Endothelial cell of umbilical vein (primary cell): Measurements from ENCODE around the gene RBMS1. TPM values are rescaled to one million over a fixed set of nuclear protein-coding genes. Genes with fewer than 3 reads are reported as not detected.
A peak's percentile ranks its signal among the peaks of the same experiment; 100 is the strongest.

Experiments
- BruUV-seq: library from RNA; stranded (reverse); fragments of 400-500 nt; replicated peaks from 2 replicates; lab custom pipeline; 2021; lab: Mats Ljungman, UMichigan
- CTCF ChIA-PET: fragments of 300-600, 350-600 bp; sonication (Branson Sonifier 250); formaldehyde crosslinking; loops from one replicate; lab custom pipeline; 2021; ENCODE audit warnings: antibody characterized with exemption, inconsistent platforms; lab: Charles Lee
- POLR2A ChIA-PET: fragments of 300-600, 350-600 bp; sonication (Branson Sonifier 250); formaldehyde crosslinking; loops from one replicate; lab custom pipeline; 2021; ENCODE audit warnings: antibody characterized with exemption, inconsistent platforms; lab: Charles Lee
- DNase-seq: peaks from one replicate; pipeline ENCODE4 v3.0.0-alpha.2; 2011; ENCODE audit warnings: low read depth, low spot score
- FAIRE-seq: peaks from 2 replicates; lab custom pipeline; 2011; peaks lifted over from hg19 to GRCh38; lab: Jason Lieb, UNC
- H2AFZ ChIP-seq: 2 replicates; pipeline ENCODE4 v1.6.0; 2012; ENCODE audit warnings: low read depth, low read length, control low read depth, inconsistent platforms
- H3K27ac ChIP-seq: 2 replicates; pipeline ENCODE4 v1.5.1; 2011; ENCODE audit warnings: low read depth, mild to moderate bottlenecking, control low read depth, low read length, moderate library complexity; ENCODE audit not compliant: insufficient read depth
- H3K27me3 ChIP-seq, 2 experiments: 2 replicates each; pipeline versions ENCODE4 v1.6.0 to v1.6.1; 2011; ENCODE audit warnings: low read length in 2 of 2, mixed read lengths in 1 of 2; ENCODE audit not compliant: control insufficient read depth in 2 of 2, insufficient read depth in 2 of 2
- H3K36me3 ChIP-seq, 2 experiments: 2 replicates in 1 of 2; 3 replicates in 1 of 2; pipeline ENCODE4 v1.5.1; 2011; ENCODE audit warnings: low read length in 2 of 2, mild to moderate bottlenecking in 1 of 2, moderate library complexity in 1 of 2; ENCODE audit not compliant: control insufficient read depth in 2 of 2, insufficient read depth in 2 of 2; ENCODE audit errors: extremely low read depth in 1 of 2
- H3K4me1 ChIP-seq: 3 replicates; pipeline ENCODE4 v1.5.1; 2011; ENCODE audit warnings: mild to moderate bottlenecking, low read length; ENCODE audit not compliant: control insufficient read depth, insufficient read depth; ENCODE audit errors: extremely low read depth
- H3K4me2 ChIP-seq: 2 replicates; pipeline ENCODE4 v1.6.1; 2011; ENCODE audit warnings: low read length, control low read depth, mixed read lengths; ENCODE audit not compliant: insufficient read depth
- H3K4me3 ChIP-seq, 3 experiments: fragments of 200-600 bp in 1 of 3; sonication (generic), shearing (Covaris generic) in 1 of 3; replicated peaks in 1 of 3; 2 replicates each; pipeline ENCODE4 v1.5.1; 2011 to 2016; ENCODE audit warnings: control low read depth in 3 of 3, low read length in 3 of 3, mild to moderate bottlenecking in 2 of 3, inconsistent platforms in 1 of 3, low read depth in 1 of 3, moderate library complexity in 1 of 3; ENCODE audit not compliant: insufficient read depth in 1 of 3
- H3K79me2 ChIP-seq: 2 replicates; pipeline ENCODE4 v1.6.0; 2012; ENCODE audit warnings: low read length, inconsistent platforms; ENCODE audit not compliant: control insufficient read depth, insufficient read depth
- H3K9ac ChIP-seq: replicated peaks from 2 replicates; pipeline ENCODE3; 2011; ENCODE audit warnings: low read length, control low read depth; ENCODE audit not compliant: insufficient read depth; ENCODE audit errors: extremely low read depth
- H3K9me1 ChIP-seq: replicated peaks from 3 replicates; pipeline ENCODE4 v1.6.0; 2011; ENCODE audit warnings: mild to moderate bottlenecking, low read length; ENCODE audit not compliant: control insufficient read depth, insufficient read depth; ENCODE audit errors: extremely low read depth
- H3K9me3 ChIP-seq: replicated peaks from 2 replicates; pipeline ENCODE4 v1.5.1; 2012; ENCODE audit warnings: low read length, inconsistent platforms; ENCODE audit not compliant: control insufficient read depth, insufficient read depth
- H4K20me1 ChIP-seq: replicated peaks from 2 replicates; pipeline ENCODE3; 2011; ENCODE audit warnings: mild to moderate bottlenecking, low read length; ENCODE audit not compliant: control insufficient read depth, insufficient read depth; ENCODE audit errors: extremely low read depth
- CTCF ChIP-seq, 2 donors: IDR thresholded peaks; 1 replicate in 1 of 2; 2 replicates in 1 of 2; pipeline ENCODE4 v1.5.1; 2011; ENCODE audit warnings: low read length in 2 of 2, mild to moderate bottlenecking in 2 of 2, moderate library complexity in 2 of 2, control low read depth in 1 of 2, inconsistent platforms in 1 of 2, low read depth in 1 of 2; ENCODE audit not compliant: insufficient read depth in 1 of 2; ENCODE audit errors: extremely low read depth in 1 of 2
- EZH2 ChIP-seq: IDR thresholded peaks from 2 replicates; pipeline ENCODE4 v1.6.1; 2012; ENCODE audit warnings: borderline replicate concordance, low read depth, mild to moderate bottlenecking, moderate library complexity, low read length, inconsistent platforms; ENCODE audit not compliant: severe bottlenecking
- FOS ChIP-seq: IDR thresholded peaks from 2 replicates; pipeline ENCODE4 v1.6.1; 2011; ENCODE audit warnings: mild to moderate bottlenecking, low read length, moderate library complexity, borderline replicate concordance; ENCODE audit not compliant: insufficient read depth
- GATA2 ChIP-seq: IDR thresholded peaks from 2 replicates; pipeline ENCODE4 v1.7.0; 2011; ENCODE audit warnings: low read depth, mild to moderate bottlenecking, moderate library complexity, mixed read lengths, low read length; ENCODE audit not compliant: insufficient read length, insufficient read depth
- JUN ChIP-seq: IDR thresholded peaks from 2 replicates; pipeline ENCODE4 v1.6.1; 2011; ENCODE audit warnings: borderline replicate concordance, low read depth; ENCODE audit not compliant: insufficient read length, insufficient read depth
- MAX ChIP-seq: IDR thresholded peaks from 2 replicates; pipeline ENCODE4 v1.6.1; 2011; ENCODE audit not compliant: insufficient read depth, insufficient read length
- MYC ChIP-seq: IDR thresholded peaks from one replicate; pipeline ENCODE4 v1.6.1; 2011; ENCODE audit warnings: mild to moderate bottlenecking, low read depth, low read length
- POLR2A ChIP-seq: IDR thresholded peaks from 2 replicates; pipeline ENCODE4 v1.6.1; 2012; ENCODE audit warnings: low read depth, mild to moderate bottlenecking, control low read depth, low read length
- POLR2AphosphoS5 ChIP-seq: IDR thresholded peaks from 2 replicates; pipeline ENCODE4 v1.6.1; 2012; ENCODE audit warnings: low read depth, mild to moderate bottlenecking, control low read depth, low read length, moderate library complexity; ENCODE audit not compliant: insufficient read depth
- dilution Hi-C: fragments of 300-500 bp; cut with MboI; formaldehyde crosslinking; loops from one replicate; pipeline ENCODE4 v1.15.0; 2019; ENCODE audit warnings: low sequenced_read_pairs; ENCODE audit not compliant: extremely low pct_ligation_motif_present
- intact Hi-C: fragments of 100-400 bp; cut with micrococcal nuclease; formaldehyde crosslinking; loops from one replicate; pipeline ENCODE4 v1.10.0; 2022
- polyA plus RNA-seq, 4 experiments: library from polyadenylated mRNA; depleted of rRNA in 3 of 4; stranded (reverse) in 3 of 4; unstranded in 1 of 4; fragments of >200 nt; gene quantifications; 2 replicates each; pipeline versions ENCODE4 v1.2.1 to v1.2.3, GENCODE V29; 2011 to 2012; ENCODE audit warnings: missing spikeins in 1 of 4
- total RNA-seq: library from RNA; stranded (reverse); gene quantifications from 2 replicates; pipeline ENCODE4 v1.2.3, GENCODE V29; 2021

RBMS1 gene
- total and polyA plus RNA-seq, 2 donors (not counting 3 experiments of a cell fraction or from before 2014, with no cell fraction given), result 60.0 to 93.3 TPM

GRCh38 chr2:160334028-160334741 is 159.4 kb downstream of the RBMS1 start:
- CTCF ChIA-PET, result interaction anchor here (0.8 to 4.7 kb wide), 17 partner anchors 9 to 730 kb away, joined by 3 to 37 read pairs (median 3); no protein-coding TSS in a partner anchor
- dilution Hi-C loops, result no loop called here
- no peaks in the 10 kb centered on the region for H3K9me1 ChIP-seq
- FAIRE-seq (peak; percentile 43), DNase-seq (peak; percentile 75)
- no peaks in the 10 kb centered on the region for H3K9me3 ChIP-seq
- POLR2A ChIA-PET, result no interaction called here
- no peak overlapping the region for H3K4me3 ChIP-seq
- no TSS peak for BruUV-seq
- no peak overlapping the region for H2AFZ ChIP-seq
- no peak overlapping the region for H3K27ac ChIP-seq
- peaks cover 92% of the 10 kb centered on the region for H3K79me2 ChIP-seq
- no peaks in the 10 kb centered on the region for H3K36me3 ChIP-seq
- TF ChIP-seq JUN (peak; percentile 30), GATA2 (no peak), MYC (no peak), CTCF (IDR thresholded peaks at IDR 0.05; ENCODE audit: extremely low read depth in 1 of 2, insufficient read depth in 1 of 2, low read depth in 1 of 2, low read length in 2 of 2) (no peak), POLR2A (no peak), MAX (no peak), FOS (peak; percentile 92), EZH2 (no peak), POLR2AphosphoS5 (peak; percentile 23)
- H3K27me3 ChIP-seq, result no peaks in the 10 kb centered on the region
- peak overlapping the region; percentile 12 for H3K4me2 ChIP-seq
- no peak overlapping the region for H3K9ac ChIP-seq
- H4K20me1 ChIP-seq, result no peaks in the 10 kb centered on the region
- intact Hi-C loops, result loop anchor here (5.0 kb wide), 3 partner anchors 93 to 728 kb away; no protein-coding TSS in a partner anchor
- peaks cover 40% of the 10 kb centered on the region for H3K4me1 ChIP-seq
